Activated CD8-positive, alpha-beta T cell treated with anti-CD3 and anti-CD28 coated beads for 36 hours (primary cell): Measurements from ENCODE around the gene ADGRD2. TPM values are rescaled to one million over a fixed set of nuclear protein-coding genes. Genes with fewer than 3 reads are reported as not detected.

ENCODE experiments used
- ATAC-seq: fragments of 200-7000 bp; cut with Tn5 transposase; one replicate; pipeline ENCODE4 v1.10.0; 2021; ENCODE audit warnings: mild to moderate bottlenecking, moderate library complexity
- CTCF ChIA-PET: fragments of 350-600 bp; sonication (Branson Sonifier 250); formaldehyde crosslinking; loops from one replicate; lab custom pipeline; 2021; ENCODE audit warnings: antibody characterized with exemption; lab: Charles Lee
- POLR2A ChIA-PET: fragments of 350-600 bp; sonication (Branson Sonifier 250); formaldehyde crosslinking; loops from one replicate; lab custom pipeline; 2021; ENCODE audit warnings: antibody characterized with exemption; lab: Charles Lee
- DNase-seq: peaks from one replicate; pipeline ENCODE4 v3.0.0-alpha.2; 2020
- H3K27ac Mint-ChIP-seq: one replicate; pipeline ENCODE4 v1.8.0; 2021; ENCODE audit warnings: mild to moderate bottlenecking, mixed read lengths
- H3K27me3 Mint-ChIP-seq: one replicate; pipeline ENCODE4 v1.8.0; 2021; ENCODE audit warnings: mixed read lengths
- H3K36me3 Mint-ChIP-seq: one replicate; pipeline ENCODE4 v1.8.0; 2021; ENCODE audit warnings: low read depth, mixed read lengths
- H3K4me1 Mint-ChIP-seq: one replicate; pipeline ENCODE4 v1.8.0; 2021; ENCODE audit warnings: low read depth, mixed read lengths
- H3K4me3 Mint-ChIP-seq: one replicate; pipeline ENCODE4 v1.8.0; 2021; ENCODE audit warnings: mild to moderate bottlenecking, moderate library complexity, mixed read lengths
- H3K9me3 Mint-ChIP-seq: one replicate; pipeline ENCODE4 v1.8.0; 2021; ENCODE audit warnings: mixed read lengths
- CTCF ChIP-seq: fragments of 200-600 bp; IDR thresholded peaks from one replicate; pipeline ENCODE4 v1.8.0; 2022; ENCODE audit warnings: antibody characterized with exemption, mild to moderate bottlenecking
- intact Hi-C: fragments of 100-400 bp; cut with micrococcal nuclease; formaldehyde crosslinking; loops from one replicate; pipeline ENCODE4 v1.10.0; 2022
- total RNA-seq, 2 experiments: library from RNA; stranded (reverse); gene quantifications; one replicate each; pipeline ENCODE4 v1.2.3, GENCODE V29; 2021

Gene ADGRD2
- total RNA-seq, 2 experiments from 2014 or later, result not detected

- ChIA-PET POLR2A (no interaction called here), CTCF (interaction anchor here (0.9 to 1.5 kb wide), 3 partner anchors 11 to 90 kb away, joined by 3 to 4 read pairs (median 3); no protein-coding TSS in a partner anchor)
- no peak overlapping the region for H3K4me3 Mint-ChIP-seq
- TF ChIP-seq CTCF, result no peak
- H3K36me3 Mint-ChIP-seq, result no peaks in the 10 kb centered on the region
- H3K9me3 Mint-ChIP-seq, result no peaks in the 10 kb centered on the region
- H3K4me1 Mint-ChIP-seq, result no peaks in the 10 kb centered on the region
- intact Hi-C loops, result no loop called here
- no peak overlapping the region for H3K27ac Mint-ChIP-seq
- H3K27me3 Mint-ChIP-seq, result peaks cover 29% of the 10 kb centered on the region
- no peak for DNase-seq
- ATAC-seq, result no peak
Observed at GRCh38 chr9:124447297-124447661, 3.0 kb upstream of the ADGRD2 start.

- Mint-ChIP-seq H3K36me3 (no peaks in the 10 kb centered on the region), H3K9me3 (no peaks in the 10 kb centered on the region), H3K4me3 (no peak overlapping the region), H3K27me3 (peaks cover 32% of the 10 kb centered on the region), H3K4me1 (no peaks in the 10 kb centered on the region), H3K27ac (no peak overlapping the region)
- intact Hi-C loops, result no loop called here
- no peak for TF ChIP-seq CTCF
- ChIA-PET CTCF (interaction anchor here (0.9 to 1.5 kb wide), 3 partner anchors 10 to 89 kb away, joined by 3 to 4 read pairs (median 3); no protein-coding TSS in a partner anchor), POLR2A (no interaction called here)
- DNase-seq, result no peak
- no peak for ATAC-seq
Observed at GRCh38 chr9:124448019-124448418, 2.2 kb upstream of the ADGRD2 start.

GRCh38 chr9:124449381-124450151 is 685 bp upstream of the ADGRD2 start:
- DNase-seq (no peak), ATAC-seq (no peak)
- Mint-ChIP-seq H3K27me3 (peaks cover 33% of the 10 kb centered on the region), H3K4me3 (no peak overlapping the region), H3K27ac (no peak overlapping the region), H3K9me3 (no peaks in the 10 kb centered on the region), H3K36me3 (no peaks in the 10 kb centered on the region), H3K4me1 (no peaks in the 10 kb centered on the region)
- ChIA-PET POLR2A (no interaction called here), CTCF (no interaction called here)
- TF ChIP-seq CTCF, result no peak
- intact Hi-C loops, result no loop called here

- no peak for DNase-seq
- ATAC-seq, result no peak
- no peaks in the 10 kb centered on the region for H3K4me1 Mint-ChIP-seq
- POLR2A ChIA-PET, result no interaction called here
- no peaks in the 10 kb centered on the region for H3K36me3 Mint-ChIP-seq
- peaks cover 33% of the 10 kb centered on the region for H3K27me3 Mint-ChIP-seq
- H3K27ac Mint-ChIP-seq, result no peak overlapping the region
- no peak for TF ChIP-seq CTCF
- H3K4me3 Mint-ChIP-seq, result no peak overlapping the region
- intact Hi-C loops, result no loop called here
- CTCF ChIA-PET, result no interaction called here
- no peaks in the 10 kb centered on the region for H3K9me3 Mint-ChIP-seq
Observed at GRCh38 chr9:124450931-124451661, 845 bp downstream of the ADGRD2 start.

GRCh38 chr9:124452326-124452725 is 2.1 kb downstream of the ADGRD2 start:
- TF ChIP-seq CTCF, result no peak
- CTCF ChIA-PET, result no interaction called here
- no peaks in the 10 kb centered on the region for H3K9me3 Mint-ChIP-seq
- intact Hi-C loops, result no loop called here
- H3K27me3 Mint-ChIP-seq, result peaks cover 32% of the 10 kb centered on the region
- H3K27ac Mint-ChIP-seq, result no peak overlapping the region
- ATAC-seq (no peak), DNase-seq (no peak)
- no peak overlapping the region for H3K4me3 Mint-ChIP-seq
- H3K4me1 Mint-ChIP-seq, result no peaks in the 10 kb centered on the region
- H3K36me3 Mint-ChIP-seq, result no peaks in the 10 kb centered on the region
- POLR2A ChIA-PET, result no interaction called here
